ENCODE data around the gene TMC6.
A peak's percentile ranks its signal among the peaks of the same experiment; 100 is the strongest.

Gene TMC6

GRCh38 chr17:78112518-78113471, 15.8 kb downstream of the TMC6 start:
- peak; percentile 45 for DNase-seq (ENCODE audit: low read depth, low spot score)
- WGBS (ENCODE audit: insufficient coverage, insufficient read length) = no CpG with 5 or more reads among the region's 33 CpGs
- no peaks in the 10 kb centered on the region for H3K4me1 ChIP-seq (ENCODE audit: control insufficient read depth, insufficient read depth, low read length)
- H3K27me3 ChIP-seq (ENCODE audit: control insufficient read depth, insufficient read depth, low read length) = no peaks in the 10 kb centered on the region
- no peaks in the 10 kb centered on the region for H3K9me3 ChIP-seq (ENCODE audit: control insufficient read depth, insufficient read depth, low read length)
- no peak overlapping the region for H3K27ac ChIP-seq (ENCODE audit: low read length)
- no peak overlapping the region for H3K4me3 ChIP-seq (ENCODE audit: low read length)
- H3K36me3 ChIP-seq (ENCODE audit: control insufficient read depth, insufficient read depth, low read length) = peaks cover 4% of the 10 kb centered on the region

DNA sequence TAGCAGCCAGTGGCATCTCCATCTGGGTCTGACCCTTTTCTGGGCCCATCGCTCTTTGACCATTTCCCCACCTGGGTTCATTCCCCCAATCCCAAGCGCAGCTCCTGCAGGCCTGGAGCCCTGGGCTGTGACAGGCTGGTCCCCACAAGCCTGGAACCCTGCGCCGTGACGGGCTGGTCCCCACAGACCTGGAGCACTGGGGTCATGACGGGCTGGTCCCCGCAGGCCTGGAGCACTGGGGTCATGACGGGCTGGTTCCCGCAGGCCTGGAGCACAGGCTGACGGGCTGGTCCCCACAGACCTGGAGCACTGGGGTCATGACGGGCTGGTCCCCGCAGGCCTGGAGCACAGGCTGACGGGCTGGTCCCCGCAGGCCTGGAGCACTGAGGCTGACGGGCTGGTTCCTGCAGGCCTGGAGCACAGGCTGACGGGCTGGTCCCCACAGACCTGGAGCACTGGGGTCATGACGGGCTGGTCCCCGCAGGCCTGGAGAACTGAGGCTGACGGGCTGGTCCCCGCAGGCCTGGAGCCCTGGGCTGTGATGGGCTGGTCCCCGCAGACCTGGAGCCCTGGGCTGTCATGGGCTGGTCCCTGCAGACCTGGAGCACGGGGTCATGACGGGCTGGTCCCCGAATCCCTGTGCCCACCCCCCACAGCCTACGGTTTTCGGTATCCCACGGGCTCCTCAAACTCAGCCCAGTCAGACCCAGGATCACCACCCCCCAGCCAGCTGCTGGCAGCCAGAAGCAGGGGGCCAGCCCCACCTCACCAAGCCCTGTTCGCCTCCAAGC, 16.6 kb downstream of the TMC6 start:
- WGBS (ENCODE audit: insufficient coverage, insufficient read length) = no CpG with 5 or more reads among the region's 28 CpGs
- Histone ChIP-seq H3K9me3 (ENCODE audit: control insufficient read depth, insufficient read depth, low read length) (no peaks in the 10 kb centered on the region), H3K27me3 (ENCODE audit: control insufficient read depth, insufficient read depth, low read length) (no peaks in the 10 kb centered on the region), H3K36me3 (ENCODE audit: control insufficient read depth, insufficient read depth, low read length) (peaks cover 4% of the 10 kb centered on the region), H3K4me3 (ENCODE audit: low read length) (no peak overlapping the region), H3K4me1 (ENCODE audit: control insufficient read depth, insufficient read depth, low read length) (no peaks in the 10 kb centered on the region), H3K27ac (ENCODE audit: low read length) (no peak overlapping the region)
- DNase-seq (ENCODE audit: low read depth, low spot score) = no peak

GRCh38 chr17:78111016-78111726, 17.4 kb downstream of the TMC6 start:
- Histone ChIP-seq H3K9me3 (ENCODE audit: control insufficient read depth, insufficient read depth, low read length) (no peaks in the 10 kb centered on the region), H3K27ac (ENCODE audit: low read length) (no peak overlapping the region), H3K4me1 (ENCODE audit: control insufficient read depth, insufficient read depth, low read length) (no peaks in the 10 kb centered on the region), H3K27me3 (ENCODE audit: control insufficient read depth, insufficient read depth, low read length) (no peaks in the 10 kb centered on the region), H3K36me3 (ENCODE audit: control insufficient read depth, insufficient read depth, low read length) (peaks cover 4% of the 10 kb centered on the region), H3K4me3 (ENCODE audit: low read length) (no peak overlapping the region)
- DNase-seq (ENCODE audit: low read depth, low spot score) = no peak
- no CpG with 5 or more reads among the region's 19 CpGs for WGBS (ENCODE audit: insufficient coverage, insufficient read length)

- Histone ChIP-seq H3K36me3 (ENCODE audit: control insufficient read depth, insufficient read depth, low read length) (peaks cover 4% of the 10 kb centered on the region), H3K4me1 (ENCODE audit: control insufficient read depth, insufficient read depth, low read length) (no peaks in the 10 kb centered on the region), H3K27ac (ENCODE audit: low read length) (no peak overlapping the region), H3K27me3 (ENCODE audit: control insufficient read depth, insufficient read depth, low read length) (no peaks in the 10 kb centered on the region), H3K9me3 (ENCODE audit: control insufficient read depth, insufficient read depth, low read length) (no peaks in the 10 kb centered on the region), H3K4me3 (ENCODE audit: low read length) (no peak overlapping the region)
- no peak for DNase-seq (ENCODE audit: low read depth, low spot score)
- WGBS (ENCODE audit: insufficient coverage, insufficient read length) = no CpG with 5 or more reads among the region's 22 CpGs
Measured at GRCh38 chr17:78110363-78111015, 18.1 kb downstream of the TMC6 start.

GRCh38 chr17:78109489-78109761, 19.1 kb downstream of the TMC6 start:
- H3K4me1 ChIP-seq (ENCODE audit: control insufficient read depth, insufficient read depth, low read length) = no peaks in the 10 kb centered on the region
- WGBS (ENCODE audit: insufficient coverage, insufficient read length) = no CpG with 5 or more reads among the region's 9 CpGs
- peaks cover 8% of the 10 kb centered on the region for H3K36me3 ChIP-seq (ENCODE audit: control insufficient read depth, insufficient read depth, low read length)
- no peaks in the 10 kb centered on the region for H3K9me3 ChIP-seq (ENCODE audit: control insufficient read depth, insufficient read depth, low read length)
- DNase-seq (ENCODE audit: low read depth, low spot score) = no peak
- no peaks in the 10 kb centered on the region for H3K27me3 ChIP-seq (ENCODE audit: control insufficient read depth, insufficient read depth, low read length)
- H3K4me3 ChIP-seq (ENCODE audit: low read length) = no peak overlapping the region
- no peak overlapping the region for H3K27ac ChIP-seq (ENCODE audit: low read length)

- Histone ChIP-seq H3K27ac (ENCODE audit: low read length) (no peak overlapping the region), H3K4me3 (ENCODE audit: low read length) (no peak overlapping the region), H3K27me3 (ENCODE audit: control insufficient read depth, insufficient read depth, low read length) (no peaks in the 10 kb centered on the region), H3K9me3 (ENCODE audit: control insufficient read depth, insufficient read depth, low read length) (no peaks in the 10 kb centered on the region), H3K36me3 (ENCODE audit: control insufficient read depth, insufficient read depth, low read length) (peaks cover 12% of the 10 kb centered on the region), H3K4me1 (ENCODE audit: control insufficient read depth, insufficient read depth, low read length) (no peaks in the 10 kb centered on the region)
- WGBS (ENCODE audit: insufficient coverage, insufficient read length) = no CpG with 5 or more reads among the region's 18 CpGs
- no peak for DNase-seq (ENCODE audit: low read depth, low spot score)
Measured at GRCh38 chr17:78108726-78109488, 19.6 kb downstream of the TMC6 start.

- no CpG with 5 or more reads among the region's 21 CpGs for WGBS (ENCODE audit: insufficient coverage, insufficient read length)
- Histone ChIP-seq H3K36me3 (ENCODE audit: control insufficient read depth, insufficient read depth, low read length) (peaks cover 15% of the 10 kb centered on the region), H3K4me3 (ENCODE audit: low read length) (no peak overlapping the region), H3K27me3 (ENCODE audit: control insufficient read depth, insufficient read depth, low read length) (no peaks in the 10 kb centered on the region), H3K27ac (ENCODE audit: low read length) (no peak overlapping the region), H3K9me3 (ENCODE audit: control insufficient read depth, insufficient read depth, low read length) (no peaks in the 10 kb centered on the region), H3K4me1 (ENCODE audit: control insufficient read depth, insufficient read depth, low read length) (no peaks in the 10 kb centered on the region)
- DNase-seq (ENCODE audit: low read depth, low spot score) = no peak
Measured at GRCh38 chr17:78107976-78108725, 20.4 kb downstream of the TMC6 start.

- Histone ChIP-seq H3K36me3 (ENCODE audit: control insufficient read depth, insufficient read depth, low read length) (peaks cover 16% of the 10 kb centered on the region), H3K27ac (ENCODE audit: low read length) (no peak overlapping the region), H3K9me3 (ENCODE audit: control insufficient read depth, insufficient read depth, low read length) (no peaks in the 10 kb centered on the region), H3K4me3 (ENCODE audit: low read length) (no peak overlapping the region), H3K27me3 (ENCODE audit: control insufficient read depth, insufficient read depth, low read length) (no peaks in the 10 kb centered on the region), H3K4me1 (ENCODE audit: control insufficient read depth, insufficient read depth, low read length) (no peaks in the 10 kb centered on the region)
- DNase-seq (ENCODE audit: low read depth, low spot score) = no peak
- WGBS (ENCODE audit: insufficient coverage, insufficient read length) = no CpG with 5 or more reads among the region's 10 CpGs
Measured at GRCh38 chr17:78107457-78107856, 21.1 kb downstream of the TMC6 start.

DNA sequence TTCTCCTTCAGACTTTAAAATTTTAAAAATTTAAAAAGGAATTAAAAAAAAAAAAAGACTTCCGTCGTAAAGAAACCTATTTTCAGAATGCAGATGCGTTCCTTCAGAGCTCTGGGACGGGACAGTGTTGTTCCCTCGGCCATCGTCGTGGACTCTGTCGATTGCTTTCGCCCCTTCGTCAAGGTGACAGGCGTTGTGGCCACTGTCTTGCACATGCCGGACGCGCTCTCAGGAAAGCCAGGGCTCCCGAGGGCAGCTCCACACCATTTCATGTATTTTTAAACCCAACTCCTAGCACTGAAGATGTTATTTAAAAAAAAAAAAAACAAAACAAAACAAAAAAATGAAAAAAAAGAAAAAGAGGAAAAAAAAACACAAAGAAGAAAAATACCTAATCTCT, 22.3 kb downstream of the TMC6 start:
- WGBS (ENCODE audit: insufficient coverage, insufficient read length) = no CpG with 5 or more reads among the region's 15 CpGs
- H3K36me3 ChIP-seq (ENCODE audit: control insufficient read depth, insufficient read depth, low read length) = peaks cover 19% of the 10 kb centered on the region
- no peaks in the 10 kb centered on the region for H3K4me1 ChIP-seq (ENCODE audit: control insufficient read depth, insufficient read depth, low read length)
- DNase-seq (ENCODE audit: low read depth, low spot score) = no peak
- H3K27me3 ChIP-seq (ENCODE audit: control insufficient read depth, insufficient read depth, low read length) = no peaks in the 10 kb centered on the region
- H3K9me3 ChIP-seq (ENCODE audit: control insufficient read depth, insufficient read depth, low read length) = no peaks in the 10 kb centered on the region
- no peak overlapping the region for H3K27ac ChIP-seq (ENCODE audit: low read length)
- no peak overlapping the region for H3K4me3 ChIP-seq (ENCODE audit: low read length)
